Right lobe of liver (tissue), 4 donors: ENCODE data around the gene VAT1.

Experiments used
- POLR2A ChIP-seq: fragments of 450-650 bp; IDR thresholded peaks from one replicate; pipeline ENCODE4 v1.6.1; 2017; ENCODE audit warnings: antibody characterized with exemption, mild to moderate bottlenecking
- TF ChIP-seq, protein P1 (sequence below), 4 donors: fragments of 200-600 bp in 3 of 4; fragments of 450-650 bp in 1 of 4; IDR thresholded peaks; one replicate each; pipeline versions ENCODE4 v1.5.1 to v1.8.0; 2016 to 2022; ENCODE audit warnings: antibody characterized with exemption in 4 of 4, mild to moderate bottlenecking in 2 of 4
- donor health status: DM: no; HTN: no; CAD: no.
- donor health status: DM: no; HTN: no; CAD: no.
- donor health status: DM: no; HTN: yes; CAD: no.

DNA sequence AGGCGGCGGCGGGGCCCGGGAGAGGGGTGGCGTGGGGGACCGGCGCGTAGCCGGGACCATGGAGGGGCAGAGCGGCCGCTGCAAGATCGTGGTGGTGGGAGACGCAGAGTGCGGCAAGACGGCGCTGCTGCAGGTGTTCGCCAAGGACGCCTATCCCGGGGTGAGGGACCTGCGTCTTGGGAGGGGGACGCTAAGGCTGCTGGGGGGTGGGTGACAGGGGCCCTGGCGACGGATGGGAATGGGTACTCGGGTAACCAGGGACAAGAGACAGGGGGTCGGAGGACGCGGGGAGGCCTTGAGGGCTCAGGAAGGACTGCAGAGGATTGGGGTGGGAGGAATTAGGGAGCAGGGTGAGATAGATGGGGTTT is 3.1 kb upstream of the VAT1 start:
- TF ChIP-seq POLR2A = no peak
- TF ChIP-seq, protein P1, sequence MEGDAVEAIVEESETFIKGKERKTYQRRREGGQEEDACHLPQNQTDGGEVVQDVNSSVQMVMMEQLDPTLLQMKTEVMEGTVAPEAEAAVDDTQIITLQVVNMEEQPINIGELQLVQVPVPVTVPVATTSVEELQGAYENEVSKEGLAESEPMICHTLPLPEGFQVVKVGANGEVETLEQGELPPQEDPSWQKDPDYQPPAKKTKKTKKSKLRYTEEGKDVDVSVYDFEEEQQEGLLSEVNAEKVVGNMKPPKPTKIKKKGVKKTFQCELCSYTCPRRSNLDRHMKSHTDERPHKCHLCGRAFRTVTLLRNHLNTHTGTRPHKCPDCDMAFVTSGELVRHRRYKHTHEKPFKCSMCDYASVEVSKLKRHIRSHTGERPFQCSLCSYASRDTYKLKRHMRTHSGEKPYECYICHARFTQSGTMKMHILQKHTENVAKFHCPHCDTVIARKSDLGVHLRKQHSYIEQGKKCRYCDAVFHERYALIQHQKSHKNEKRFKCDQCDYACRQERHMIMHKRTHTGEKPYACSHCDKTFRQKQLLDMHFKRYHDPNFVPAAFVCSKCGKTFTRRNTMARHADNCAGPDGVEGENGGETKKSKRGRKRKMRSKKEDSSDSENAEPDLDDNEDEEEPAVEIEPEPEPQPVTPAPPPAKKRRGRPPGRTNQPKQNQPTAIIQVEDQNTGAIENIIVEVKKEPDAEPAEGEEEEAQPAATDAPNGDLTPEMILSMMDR (IDR thresholded peaks at IDR 0.05) = no peak
